Right renal cortex interstitium (tissue), 3 donors: Measurements from ENCODE around the gene BTN3A1. TPM values are rescaled to one million over a fixed set of nuclear protein-coding genes. Genes with fewer than 3 reads are reported as not detected.

Experiments
- polyA plus RNA-seq, 3 donors: library from polyadenylated mRNA; unstranded; fragments of 120-200 nt; gene quantifications; one replicate each; pipeline ENCODE4 v1.2.1, GENCODE V29; 2013; ENCODE audit not compliant: insufficient read length in 3 of 3

The BTN3A1 gene
- polyA plus RNA-seq, 3 donors = 21.5 to 29.8 (median 27.0) TPM

Other genes with a start within 250 kb of the BTN3A1 start
- 10 to 100 TPM; 11.2 to 19.1 (median 13.5) TPM for gene BTN3A2, start 37.1 kb upstream of the BTN3A1 start, polyA plus RNA-seq
- 10 to 100 TPM; 11.2 to 16.7 (median 15.2) TPM for gene BTN2A2, start 19.2 kb upstream of the BTN3A1 start, polyA plus RNA-seq
- gene BTN3A3, start 38.2 kb downstream of the BTN3A1 start, polyA plus RNA-seq = 10 to 100 TPM; 13.8 to 18.3 (median 14.3) TPM
- gene BTN2A1, start 55.7 kb downstream of the BTN3A1 start, polyA plus RNA-seq = 10 to 100 TPM; 31.5 to 34.3 (median 31.8) TPM
- gene BTN1A1, start 98.0 kb downstream of the BTN3A1 start, polyA plus RNA-seq = under 1 TPM; 0.16 to 0.31 (median 0.28) TPM
- 100 to 1,000 TPM in 1 of 3 donors, 10 to 100 TPM in 2; 87.0 to 100 (median 98.5) TPM for gene HMGN4, start 136.1 kb downstream of the BTN3A1 start, polyA plus RNA-seq
- 10 to 100 TPM; 14.5 to 15.3 (median 15.1) TPM for gene ABT1, start 194.7 kb downstream of the BTN3A1 start, polyA plus RNA-seq